Activated naive CD4-positive, alpha-beta T cell treated with Interleukin-2 at 50 U/mL for 16 hours (primary cell): ENCODE measurements around the gene ATRAID.
"Not testable (repeated sequence)": the region's sequence is repeated elsewhere in the genome, so short reads cannot be mapped to it uniquely, and the experiment has no call there.

Source experiments
- DNase-seq: peaks from one replicate; pipeline ENCODE4 v3.0.0-alpha.2; 2020

ATRAID gene

DNA sequence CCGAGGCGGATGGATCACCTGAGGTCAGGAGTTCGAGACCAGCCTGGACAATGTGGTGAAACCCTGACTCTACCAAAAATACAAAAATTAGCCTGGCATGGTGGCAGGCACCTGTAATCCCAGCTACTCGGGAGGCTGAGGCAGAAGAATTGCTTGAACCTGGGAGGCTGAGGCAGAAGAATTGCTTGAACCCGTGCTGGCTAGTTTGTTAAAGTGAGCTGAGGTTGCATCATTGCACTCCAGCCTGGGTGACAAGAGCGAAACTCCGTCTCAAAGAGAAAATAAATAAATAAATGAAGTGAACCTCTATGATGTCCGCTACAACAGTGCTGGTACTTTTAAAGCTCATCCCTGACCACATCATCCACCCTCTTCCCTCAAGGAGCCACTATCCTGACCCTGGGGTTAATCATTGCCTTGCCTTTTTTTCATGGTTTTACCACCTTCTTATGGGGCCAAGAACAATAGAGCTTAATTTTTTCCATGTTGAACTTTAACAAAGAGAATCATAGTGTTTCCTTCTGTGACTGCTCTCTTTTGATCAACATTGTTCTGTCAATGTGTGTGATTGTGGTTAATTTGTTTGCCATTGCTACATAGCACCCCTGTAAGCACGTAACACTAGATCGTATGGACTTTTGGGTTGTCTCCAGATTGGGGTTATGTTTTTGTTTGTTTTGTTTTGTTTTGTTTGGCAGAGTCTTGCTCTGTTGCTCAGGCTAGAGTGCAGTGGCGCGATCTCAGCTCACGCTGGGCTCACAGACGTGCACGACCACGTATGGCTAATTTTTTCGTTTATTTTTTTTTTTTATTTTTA, 17.1 kb upstream of the ATRAID start:
- DNase-seq, result no peak

DNA sequence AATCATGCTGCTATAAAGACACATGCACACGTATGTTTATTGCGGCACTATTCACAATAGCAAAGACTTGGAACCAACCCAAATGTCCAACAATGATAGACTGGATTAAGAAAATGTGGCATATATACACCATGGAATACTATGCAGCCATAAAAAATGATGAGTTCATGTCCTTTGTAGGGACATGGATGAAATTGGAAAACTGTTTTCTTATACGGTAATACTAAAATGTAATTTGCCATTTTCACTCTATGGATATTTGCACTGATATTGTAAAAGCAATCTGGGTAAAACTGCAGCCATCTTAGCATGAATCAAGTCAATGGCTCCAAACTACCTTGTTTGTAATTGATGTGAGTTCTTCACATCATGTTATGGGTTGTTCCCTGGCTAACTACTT, 16.0 kb upstream of the ATRAID start:
- DNase-seq, result not testable (repeated sequence)

DNA sequence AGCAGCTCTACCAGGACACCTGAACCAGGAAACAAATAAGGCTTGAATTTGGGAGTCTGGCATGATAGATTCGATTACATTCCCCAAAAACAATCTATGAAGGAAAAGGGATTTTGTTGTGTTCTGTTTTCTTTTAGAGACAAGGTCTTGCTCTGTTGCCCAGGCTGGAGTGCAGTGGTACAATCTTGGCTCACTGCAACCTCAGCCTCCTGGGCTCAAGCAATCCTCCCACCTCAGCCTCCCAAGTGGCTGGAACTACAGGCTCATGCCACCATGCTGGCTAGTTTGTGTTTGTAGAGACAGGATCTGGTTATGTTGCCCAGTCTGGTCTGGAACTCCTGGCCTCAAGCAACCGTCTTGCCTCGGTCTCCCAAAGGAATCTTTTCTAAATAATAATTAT, 13.8 kb upstream of the ATRAID start:
- not testable (repeated sequence) for DNase-seq

DNA sequence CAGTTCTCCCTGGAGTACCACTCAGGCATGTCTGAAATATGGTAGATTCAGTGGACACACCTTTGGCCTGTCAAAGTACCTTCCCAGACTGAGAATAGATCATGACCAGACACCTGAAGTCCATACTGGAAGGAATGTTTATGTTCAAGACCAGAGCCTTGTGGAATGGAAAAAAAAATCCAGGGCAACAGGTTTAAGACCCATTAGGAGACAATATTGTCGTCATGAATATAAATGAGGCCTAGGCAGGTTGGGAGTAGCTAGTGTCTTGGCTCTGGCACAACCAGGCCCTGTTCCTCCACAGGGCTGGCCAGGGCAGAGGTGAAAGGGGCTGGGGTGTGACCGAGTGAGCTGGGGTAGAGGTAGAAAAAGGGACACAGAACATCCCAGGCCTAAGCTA, 13.2 kb upstream of the ATRAID start:
- DNase-seq, result no peak

DNA sequence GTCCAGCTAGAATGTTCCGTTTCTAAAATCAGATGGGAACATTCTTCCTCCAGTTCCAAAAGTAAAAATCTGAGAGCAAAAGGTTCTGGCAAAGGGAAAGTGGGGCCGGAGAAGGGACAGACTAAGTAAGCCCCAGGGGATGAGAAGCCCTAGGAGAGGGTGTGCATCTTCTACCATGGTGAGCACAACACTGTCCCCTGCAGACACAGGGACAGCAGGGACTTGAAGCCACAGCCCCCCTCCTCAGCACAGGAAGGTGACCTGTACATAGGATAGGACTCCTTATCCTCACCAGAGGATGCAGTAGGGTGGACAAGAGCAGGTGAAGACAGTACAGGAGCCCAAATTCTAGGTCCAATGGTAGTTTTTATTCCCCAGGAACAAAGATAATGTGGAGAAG, 12.6 kb upstream of the ATRAID start:
- no peak for DNase-seq

DNA sequence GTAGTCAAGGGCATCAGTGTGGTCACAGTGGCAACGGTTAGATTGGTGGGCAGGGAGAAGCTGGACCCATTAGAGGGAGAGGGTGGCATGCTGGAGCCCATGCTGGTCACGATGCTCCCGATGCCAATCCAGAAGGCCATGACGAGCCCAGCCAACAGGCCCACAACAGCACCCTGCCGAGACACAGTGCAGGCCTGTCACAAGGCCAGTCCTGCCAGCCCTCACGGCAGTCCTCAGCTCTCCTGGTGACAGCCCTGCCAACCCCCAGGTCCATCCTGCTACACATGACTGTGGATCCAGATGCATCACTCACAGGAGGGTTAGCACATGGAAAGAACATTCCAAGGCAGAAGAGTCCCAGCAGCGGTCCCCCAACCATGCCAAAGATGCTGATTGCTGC, 10.2 kb upstream of the ATRAID start:
- no peak for DNase-seq

DNA sequence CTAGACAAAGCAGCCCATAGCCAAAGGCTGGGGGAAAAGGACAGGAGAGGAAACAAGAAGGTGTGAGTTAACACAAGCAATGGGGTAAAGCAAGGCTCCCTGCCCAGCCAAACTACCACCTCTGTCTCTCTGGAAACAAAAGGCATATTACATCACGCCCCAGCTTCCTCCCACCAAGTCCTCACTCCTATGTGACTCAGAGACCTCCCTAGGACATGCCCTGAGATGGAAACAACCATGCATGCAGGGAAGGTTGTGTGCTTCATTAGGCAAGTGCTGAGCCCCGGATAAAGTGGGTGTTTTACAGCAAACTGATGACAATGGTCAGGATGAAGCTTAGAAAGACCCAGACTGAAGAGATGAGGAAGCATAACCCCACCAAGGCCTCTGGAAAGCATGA, 9.0 kb upstream of the ATRAID start:
- DNase-seq, result no peak

DNA sequence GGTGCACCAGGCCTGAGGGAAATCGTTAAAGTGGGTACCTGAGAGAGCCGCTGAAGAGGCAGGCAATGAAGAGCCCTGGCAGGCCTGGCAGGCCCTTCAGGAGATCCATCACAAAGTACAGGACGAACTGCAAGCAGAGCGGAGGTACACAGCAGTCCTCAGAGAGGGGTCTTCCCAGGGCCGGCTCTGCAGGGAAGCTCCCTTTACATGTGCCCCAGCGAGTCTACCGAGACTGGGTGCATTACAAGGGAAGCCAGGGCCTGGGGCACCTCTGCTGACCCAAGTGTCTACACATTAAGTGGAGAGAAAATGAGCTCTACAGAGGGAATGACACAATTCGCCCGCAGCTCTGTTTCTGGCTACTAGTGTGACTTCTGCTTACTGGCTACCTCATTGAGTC, 8.1 kb upstream of the ATRAID start:
- DNase-seq, result no peak

DNA sequence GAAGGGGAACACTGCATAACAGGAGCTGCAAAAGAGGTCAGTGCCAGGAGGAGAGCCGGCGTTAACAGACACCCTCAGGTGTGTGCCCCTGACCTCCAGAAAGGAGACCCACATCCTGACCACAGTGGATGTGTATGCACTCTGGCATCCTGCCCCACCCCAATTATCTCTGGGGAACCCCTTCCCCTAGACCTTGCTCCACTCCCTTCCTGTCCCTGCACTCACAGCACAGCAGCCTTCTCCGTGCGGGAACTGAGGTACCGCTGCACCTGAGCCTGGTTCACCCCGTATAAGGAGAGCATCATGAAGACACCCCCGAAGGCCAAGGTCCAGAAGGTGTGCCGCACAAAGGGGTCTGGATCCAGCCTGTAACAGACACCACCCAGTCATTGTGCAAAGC, 7.3 kb upstream of the ATRAID start:
- no peak for DNase-seq

DNA sequence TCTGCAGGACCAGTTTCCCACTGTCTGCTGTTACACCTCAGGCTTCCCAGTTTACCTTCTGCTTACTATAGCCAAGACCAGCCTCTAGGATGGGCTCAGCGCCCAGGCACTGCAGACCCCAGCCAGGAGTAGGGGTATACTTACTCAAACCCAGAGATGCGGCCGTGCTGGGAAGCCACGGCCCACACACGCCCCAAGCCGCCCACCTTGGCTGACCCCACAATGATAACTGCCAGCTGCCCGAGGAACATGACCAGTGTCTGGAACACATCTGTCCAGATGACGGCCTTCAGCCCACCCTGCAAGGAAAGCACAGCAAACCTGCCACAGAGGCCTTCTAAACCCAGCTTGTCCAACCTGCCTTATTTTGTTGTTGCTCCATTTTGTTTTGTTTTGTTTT, 6.6 kb upstream of the ATRAID start:
- DNase-seq, result no peak

DNA sequence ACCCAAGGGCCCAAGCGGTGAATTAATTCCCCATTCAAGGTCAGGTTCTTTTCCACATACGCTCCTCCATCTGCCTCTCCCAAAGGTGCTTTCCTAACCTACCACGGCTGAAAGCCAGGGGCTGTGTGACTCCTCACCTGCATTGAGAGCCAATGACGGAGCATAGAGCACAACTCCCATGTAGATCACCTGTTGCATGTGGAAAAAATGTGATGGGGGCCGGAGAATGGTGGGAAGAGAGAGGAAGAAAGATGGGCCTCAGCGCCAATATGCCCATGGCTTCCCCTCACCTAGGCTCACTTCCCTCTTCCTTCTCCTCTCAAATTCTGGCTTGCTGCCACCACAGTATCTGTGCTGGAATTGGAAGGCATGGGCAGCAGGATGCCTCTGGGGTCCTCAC, 5.5 kb upstream of the ATRAID start:
- DNase-seq, result no peak

DNA sequence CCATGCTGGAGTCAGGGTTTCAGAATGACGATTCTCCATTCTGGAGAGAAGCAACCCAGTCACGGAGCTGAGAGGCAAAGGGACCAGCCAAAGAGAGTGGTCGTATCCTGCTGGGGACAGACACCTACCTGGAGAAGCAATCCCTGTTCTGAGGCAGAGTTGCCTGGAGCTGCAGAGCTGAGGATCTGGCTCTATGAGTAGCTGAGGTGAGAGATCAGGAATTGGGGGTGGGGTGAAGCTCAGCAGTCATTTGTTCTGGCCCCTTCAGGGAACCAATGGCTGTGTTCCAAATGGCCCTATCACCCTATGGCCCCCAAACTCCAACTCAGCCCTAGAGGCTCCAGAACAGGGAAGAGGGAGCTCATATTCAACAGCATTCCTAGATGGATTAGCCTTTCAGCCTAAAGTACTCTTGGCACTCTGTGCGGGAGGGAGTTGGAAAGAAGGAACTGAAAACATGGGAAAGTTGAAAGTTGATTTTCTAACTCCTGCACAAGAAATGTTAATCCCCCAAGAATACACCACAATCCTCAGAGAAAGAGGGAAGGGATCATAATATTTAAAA, 3.3 kb upstream of the ATRAID start:
- DNase-seq, result no peak

DNA sequence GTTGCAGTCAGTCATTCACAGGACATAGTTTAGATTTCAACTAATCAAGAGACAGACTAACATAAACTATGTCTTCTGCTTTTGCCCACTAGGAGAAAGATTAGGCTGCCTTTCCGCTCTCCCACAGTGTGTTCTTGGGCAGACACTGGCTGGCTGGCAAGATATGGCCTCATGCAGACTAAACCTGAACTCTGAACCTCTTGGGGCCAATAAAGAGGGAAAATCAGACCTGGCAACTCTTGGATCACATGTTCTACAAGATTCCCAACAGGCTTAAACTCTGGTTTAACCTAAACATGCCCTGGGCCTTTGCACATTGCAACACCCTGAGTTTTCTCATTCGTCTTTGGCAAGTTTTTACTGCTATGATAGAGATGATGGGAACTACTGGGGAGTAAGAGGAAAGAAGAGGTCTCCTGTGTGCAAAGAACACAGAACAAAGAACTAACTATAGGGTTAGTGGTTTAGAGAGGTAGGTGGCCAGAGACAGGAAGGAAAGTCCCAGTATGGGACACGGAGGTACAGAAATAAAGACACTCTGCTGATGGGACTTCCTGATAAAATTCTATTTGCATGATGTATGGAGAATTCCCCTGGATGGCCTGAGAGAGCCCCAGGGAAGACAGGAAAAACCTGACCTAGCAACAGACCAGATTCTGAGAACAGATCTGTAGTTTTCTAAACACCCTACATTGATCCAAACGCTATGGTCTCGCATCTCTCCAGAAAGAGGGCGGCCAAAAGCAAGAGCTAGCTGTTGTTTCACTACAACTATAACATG, 2.0 kb upstream of the ATRAID start:
- no peak for DNase-seq

DNA sequence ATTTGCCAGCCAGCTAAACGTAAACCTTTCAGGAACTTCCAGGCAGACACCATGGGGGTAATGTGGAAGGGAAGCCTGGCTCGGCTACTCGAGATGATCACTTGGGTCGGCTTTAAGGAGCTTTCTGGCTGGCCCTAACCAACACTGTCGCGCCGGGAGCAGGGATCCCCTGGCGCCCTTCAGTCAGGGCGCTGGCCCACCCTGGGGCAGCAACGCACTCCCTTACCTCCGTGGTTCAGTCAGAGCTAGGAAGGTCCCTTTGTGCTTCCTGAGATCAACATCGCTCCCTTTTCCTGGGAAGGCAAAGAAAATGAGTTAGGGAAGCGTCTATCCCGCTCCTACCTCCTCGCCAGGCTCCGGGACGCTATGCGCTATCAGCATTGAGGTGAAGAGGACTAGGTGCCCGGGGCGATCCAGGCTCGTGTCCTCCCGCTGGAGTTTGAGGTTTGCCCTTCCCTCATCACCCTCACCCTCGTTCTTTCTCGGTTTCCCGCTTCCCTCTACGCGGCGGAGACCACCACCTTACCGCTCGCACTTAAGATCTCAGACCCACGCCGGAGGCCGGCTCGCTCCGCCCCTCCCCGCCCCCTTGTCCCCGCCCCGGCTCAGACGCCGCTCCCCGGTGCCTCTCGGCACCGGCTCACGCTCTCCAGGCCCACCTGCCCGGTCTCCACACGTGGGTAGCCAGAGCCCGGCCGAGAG, 449 bp upstream of the ATRAID start:
- DNase-seq, result no peak

DNA sequence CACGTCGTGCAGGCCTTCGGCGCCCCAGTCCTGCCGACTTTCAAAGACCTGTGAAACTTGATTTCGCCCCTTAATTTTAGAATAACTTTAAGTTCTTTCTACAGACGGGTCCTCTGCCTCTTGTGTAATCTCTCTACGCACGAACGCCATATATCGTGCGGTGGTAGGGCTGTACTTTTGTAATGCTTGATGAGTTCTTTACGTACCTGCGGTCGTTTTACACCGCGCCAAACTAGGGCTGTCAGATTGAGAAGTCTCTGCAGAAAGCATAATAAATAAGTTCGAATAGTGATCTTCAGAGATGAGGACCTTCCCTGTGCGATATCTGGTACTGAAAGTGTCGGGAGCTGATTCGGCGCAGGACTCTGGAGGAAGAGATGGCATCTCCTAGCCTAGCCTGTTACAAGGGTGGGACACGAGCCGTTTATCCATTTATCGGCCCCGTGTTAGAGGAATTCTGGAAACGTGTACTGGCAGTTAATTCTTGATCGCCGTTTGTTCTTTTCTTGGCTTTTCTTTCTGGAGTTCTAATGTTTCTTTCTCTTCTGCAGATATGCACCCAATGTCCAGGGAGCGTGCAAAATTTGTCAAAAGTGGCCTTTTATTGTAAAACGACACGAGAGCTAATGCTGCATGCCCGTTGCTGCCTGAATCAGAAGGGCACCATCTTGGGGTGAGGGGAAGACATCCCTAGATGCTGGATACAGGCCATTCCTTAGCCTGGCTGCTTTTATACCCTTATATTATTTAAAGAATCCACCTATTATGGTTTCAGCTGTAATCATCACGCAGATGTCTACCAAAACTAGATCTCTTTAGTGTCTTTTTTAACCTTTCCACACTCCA, 1.0 kb downstream of the ATRAID start:
- DNase-seq, result peak; percentile 53

DNA sequence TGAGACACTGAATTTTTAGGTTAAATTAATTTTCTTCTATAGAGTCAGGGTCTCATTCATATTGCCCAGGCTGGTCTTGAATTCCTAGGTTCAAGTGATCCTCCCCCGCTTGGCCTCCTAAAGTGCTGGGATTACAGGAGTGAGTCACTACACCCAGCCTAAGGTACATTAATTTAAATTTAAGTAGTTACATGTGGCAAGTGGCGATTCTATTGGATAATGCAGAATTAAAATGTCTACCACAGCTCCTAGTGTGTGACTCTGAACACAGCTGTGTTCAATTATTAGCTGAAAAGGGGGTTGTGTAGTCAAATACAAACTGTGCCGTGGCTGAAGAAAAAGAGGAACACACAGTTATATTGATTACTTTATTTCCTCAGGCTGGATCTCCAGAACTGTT, 3.1 kb downstream of the ATRAID start:
- no peak for DNase-seq

DNA sequence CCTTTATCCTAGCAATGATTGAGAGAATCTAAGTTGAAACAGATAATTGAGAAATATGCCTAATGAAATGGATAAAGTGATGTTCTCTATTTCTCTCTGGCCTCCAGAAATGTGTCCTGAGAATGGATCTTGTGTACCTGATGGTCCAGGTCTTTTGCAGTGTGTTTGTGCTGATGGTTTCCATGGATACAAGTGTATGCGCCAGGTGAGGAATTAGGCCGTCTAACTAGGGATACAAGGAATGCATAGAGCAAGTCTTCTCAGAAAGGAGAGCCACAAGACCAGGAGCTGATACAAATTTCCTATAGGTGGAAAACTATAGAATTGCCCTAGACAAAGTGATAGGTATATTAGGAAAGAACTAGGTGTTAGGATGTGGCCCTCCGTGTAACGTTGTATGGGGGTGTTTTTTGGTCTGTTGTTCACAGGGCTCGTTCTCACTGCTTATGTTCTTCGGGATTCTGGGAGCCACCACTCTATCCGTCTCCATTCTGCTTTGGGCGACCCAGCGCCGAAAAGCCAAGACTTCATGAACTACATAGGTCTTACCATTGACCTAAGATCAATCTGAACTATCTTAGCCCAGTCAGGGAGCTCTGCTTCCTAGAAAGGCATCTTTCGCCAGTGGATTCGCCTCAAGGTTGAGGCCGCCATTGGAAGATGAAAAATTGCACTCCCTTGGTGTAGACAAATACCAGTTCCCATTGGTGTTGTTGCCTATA, 4.7 kb downstream of the ATRAID start:
- DNase-seq, result no peak

DNA sequence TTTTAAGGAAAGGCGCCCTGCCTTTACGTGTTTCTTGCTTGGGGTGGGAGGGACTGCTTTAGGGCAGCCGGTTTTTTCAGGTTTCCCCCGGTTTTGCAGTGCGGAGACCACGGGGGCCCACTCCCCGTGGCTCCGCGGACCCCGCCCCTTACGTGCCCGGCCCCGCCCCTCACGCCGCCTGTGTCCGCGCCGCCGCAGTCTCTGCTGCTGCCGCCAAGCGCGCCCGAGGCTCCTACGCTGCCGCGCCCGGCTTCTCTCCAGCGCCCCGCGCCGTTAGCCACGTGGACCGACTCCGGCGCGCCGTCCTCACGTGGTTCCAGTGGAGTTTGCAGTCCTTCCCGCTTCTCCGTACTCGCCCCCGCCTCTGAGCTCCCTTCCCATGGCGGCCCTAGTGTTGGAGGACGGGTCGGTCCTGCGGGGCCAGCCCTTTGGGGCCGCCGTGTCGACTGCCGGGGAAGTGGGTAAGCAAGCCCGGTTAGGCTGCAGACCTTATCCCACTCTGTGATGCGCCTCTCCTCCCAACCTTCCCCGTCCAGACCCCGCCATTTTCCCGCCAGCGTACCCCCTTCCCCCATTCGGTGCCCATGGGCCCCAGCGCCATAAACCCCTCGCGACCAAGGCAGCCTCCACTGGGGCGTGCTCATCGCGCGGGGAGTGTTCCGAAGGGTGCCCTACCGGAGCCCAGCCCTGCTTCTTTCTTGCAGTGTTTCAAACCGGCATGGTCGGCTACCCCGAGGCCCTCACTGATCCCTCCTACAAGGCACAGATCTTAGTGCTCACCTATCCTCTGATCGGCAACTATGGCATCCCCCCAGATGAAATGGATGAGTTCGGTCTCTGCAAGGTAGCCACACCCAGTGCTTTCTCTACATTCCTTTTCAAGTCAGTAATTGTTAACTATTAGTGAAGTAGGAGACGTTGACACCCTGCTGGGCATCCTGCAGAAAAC, 5.6 kb downstream of the ATRAID start, which contains the start of gene CAD:
TSS of gene CAD (plus strand) at position 197 of the 949 bp plus-strand sequence. CDS start at position 380, 183 bp downstream.
- DNase-seq, result peak; percentile 92

DNA sequence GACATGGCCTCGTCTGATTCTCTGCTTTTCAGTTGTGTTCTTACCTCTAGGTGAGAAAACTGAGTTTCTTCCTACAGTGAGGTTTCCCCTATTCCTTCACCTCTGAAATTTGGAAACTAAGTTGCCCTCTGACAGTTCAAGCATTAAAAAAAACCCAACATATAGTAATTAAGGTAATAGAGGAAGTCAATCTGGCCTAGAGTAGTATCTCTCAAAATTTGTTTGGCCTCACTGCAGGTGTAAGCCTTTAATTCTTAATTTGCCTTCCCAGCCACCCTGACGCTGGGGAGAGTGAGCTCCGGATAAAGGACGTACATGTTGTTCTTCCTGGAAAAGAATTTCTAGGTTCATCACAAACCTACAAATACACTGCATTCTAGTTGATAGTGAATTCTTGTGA, 6.8 kb downstream of the ATRAID start:
- DNase-seq, result no peak

DNA sequence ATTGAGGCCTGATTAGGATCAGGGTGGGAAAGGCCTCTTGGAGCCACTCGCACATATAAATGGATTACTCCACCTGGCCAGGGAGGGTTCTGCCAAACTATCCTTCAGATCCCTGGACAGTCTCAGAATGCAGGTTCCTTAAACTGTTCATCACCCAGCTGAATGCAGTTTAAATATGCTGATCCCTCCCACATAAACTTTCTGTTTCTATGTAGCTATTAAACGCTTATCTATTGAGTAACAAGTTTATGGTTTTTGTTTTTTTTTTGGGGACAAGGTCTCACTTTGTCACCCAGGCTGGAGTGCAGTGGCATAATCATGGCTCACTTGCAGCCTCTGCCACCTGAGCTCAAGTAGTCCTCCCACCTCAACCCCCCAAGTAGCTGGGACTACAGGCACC, 7.2 kb downstream of the ATRAID start:
- DNase-seq, result no peak
